Right renal pelvis (tissue), 4 donors: ENCODE results near the gene SLC22A13. TPM values are rescaled to one million over a fixed set of nuclear protein-coding genes. Genes with fewer than 3 reads are reported as not detected.
"Not testable (repeated sequence)": the region's sequence is repeated elsewhere in the genome, so short reads cannot be mapped to it uniquely, and the experiment has no call there.

ENCODE experiments used
- DNase-seq, 4 donors: peaks; one replicate each; pipeline ENCODE4 v3.0.0-alpha.2; 2013; ENCODE audit warnings: low read depth in 4 of 4, low spot score in 3 of 4, missing footprints in 1 of 4
- polyA plus RNA-seq, 4 donors: library from polyadenylated mRNA; unstranded; fragments of 120-200 nt; gene quantifications; one replicate each; pipeline ENCODE4 v1.2.1, GENCODE V29; 2013; ENCODE audit not compliant: insufficient read length in 4 of 4

Gene SLC22A13
- polyA plus RNA-seq, result 1 to 10 TPM; 1.6 to 4.1 (median 2.5) TPM

DNA sequence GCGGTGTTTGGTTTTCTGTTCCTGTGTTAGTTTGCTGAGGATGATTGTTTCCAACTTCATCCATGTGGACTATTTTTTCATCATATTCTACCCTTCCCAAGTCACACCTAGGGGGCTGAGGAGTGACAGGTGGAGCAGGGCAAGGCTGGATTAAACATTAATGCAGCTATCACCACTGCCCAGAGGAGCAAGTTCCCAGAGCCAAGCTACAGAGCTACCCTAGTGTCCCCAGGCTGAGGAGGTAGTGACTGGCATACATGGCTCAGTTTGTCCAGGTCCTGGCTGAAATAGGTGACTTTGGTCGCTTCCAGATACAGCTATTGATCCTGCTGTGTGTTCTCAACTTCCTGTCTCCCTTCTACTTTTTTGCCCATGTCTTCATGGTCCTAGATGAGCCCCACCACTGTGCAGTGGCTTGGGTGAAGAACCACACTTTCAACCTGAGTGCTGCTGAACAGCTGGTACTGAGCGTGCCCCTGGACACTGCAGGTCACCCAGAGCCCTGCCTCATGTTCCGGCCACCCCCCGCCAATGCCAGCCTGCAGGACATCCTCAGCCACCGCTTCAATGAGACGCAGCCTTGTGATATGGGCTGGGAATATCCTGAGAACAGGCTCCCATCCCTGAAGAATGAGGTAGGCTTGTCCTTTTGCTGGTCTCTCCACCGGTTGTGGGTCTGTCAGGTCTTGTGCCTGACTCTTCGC is at the start of gene SLC22A13:
Gene SLC22A13, plus strand, starts transcription at position 209 of the 704 bp plus-strand sequence. Its CDS starts 49 bp downstream, at position 258.
- DNase-seq, result no peak

GRCh38 chr3:38219609-38220197 is 45.9 kb upstream of the SLC22A13 start:
- no peak for DNase-seq

DNA sequence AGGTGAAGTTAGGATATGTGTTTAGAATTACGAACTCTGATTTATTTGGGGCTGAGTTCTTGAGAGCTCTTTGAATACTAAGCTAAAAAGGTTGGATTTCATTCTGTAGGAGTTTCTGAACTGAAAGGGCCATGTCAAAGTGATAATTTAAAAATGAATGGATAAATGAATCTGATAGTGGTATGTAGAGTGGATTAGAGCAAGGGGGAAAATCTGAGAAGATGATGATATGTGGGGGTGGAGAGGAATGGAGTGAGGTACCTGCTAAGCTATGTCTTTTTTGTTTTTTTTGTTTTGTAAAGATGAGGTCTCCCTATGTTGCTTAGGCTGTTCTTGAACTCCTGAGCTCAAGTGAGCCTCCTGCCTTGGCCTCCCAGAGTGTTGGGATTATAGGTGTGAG is 44.6 kb upstream of the SLC22A13 start:
- DNase-seq, result no peak

- no peak for DNase-seq
Measured at GRCh38 chr3:38222032-38222634, 43.5 kb upstream of the SLC22A13 start.

GRCh38 chr3:38224357-38224756 is 41.3 kb upstream of the SLC22A13 start:
- no peak for DNase-seq

GRCh38 chr3:38226273-38226672 is 39.3 kb upstream of the SLC22A13 start:
- DNase-seq, result no peak

- no peak for DNase-seq
Measured at GRCh38 chr3:38227989-38228388, 37.6 kb upstream of the SLC22A13 start.

- DNase-seq, result no peak
Measured at GRCh38 chr3:38229036-38229435, 36.6 kb upstream of the SLC22A13 start.

DNA sequence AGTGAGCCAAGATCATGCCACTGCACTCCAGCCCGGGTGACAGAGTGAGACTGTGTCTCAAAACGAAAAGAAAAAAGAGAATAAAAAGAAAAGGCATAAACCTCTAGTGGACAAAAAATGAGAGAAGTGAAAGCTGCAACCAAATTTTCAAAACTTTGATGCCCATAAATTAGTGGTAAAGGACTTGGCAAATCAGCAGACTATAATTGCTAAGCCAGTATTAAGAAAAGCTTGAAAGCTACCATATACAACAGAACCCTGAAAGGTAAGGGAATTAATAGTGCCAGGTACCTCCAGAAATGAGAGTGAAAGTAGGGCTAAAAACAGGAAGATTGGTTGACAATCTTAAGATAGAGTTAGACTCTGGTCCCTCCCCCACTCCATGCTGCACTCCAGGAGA is 32.9 kb upstream of the SLC22A13 start:
- no peak for DNase-seq

GRCh38 chr3:38235466-38235865 is 30.1 kb upstream of the SLC22A13 start:
- no peak for DNase-seq

- no peak for DNase-seq
Measured at GRCh38 chr3:38238416-38239008, 27.1 kb upstream of the SLC22A13 start.

- not testable (repeated sequence) for DNase-seq
Measured at GRCh38 chr3:38242812-38243211, 22.8 kb upstream of the SLC22A13 start.

DNA sequence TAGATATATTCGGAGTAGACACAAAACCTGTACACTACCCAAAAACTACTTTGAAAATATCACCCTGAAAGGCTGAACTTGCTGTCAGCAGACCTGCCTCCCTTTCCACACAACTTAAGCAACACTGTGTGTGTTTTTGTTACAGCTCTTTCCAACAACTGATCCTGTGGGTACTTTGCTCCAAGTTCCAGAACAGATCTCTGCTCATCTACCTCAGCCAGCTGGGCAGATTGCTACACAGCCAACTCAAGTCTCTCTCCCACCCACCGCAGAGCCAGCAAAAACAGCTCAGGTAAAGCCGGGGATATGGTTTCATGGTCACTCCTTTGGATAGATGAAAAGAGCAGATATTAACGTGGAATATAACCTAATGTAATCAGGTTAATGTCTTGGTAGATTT is 19.7 kb upstream of the SLC22A13 start:
- DNase-seq, result no peak

DNA sequence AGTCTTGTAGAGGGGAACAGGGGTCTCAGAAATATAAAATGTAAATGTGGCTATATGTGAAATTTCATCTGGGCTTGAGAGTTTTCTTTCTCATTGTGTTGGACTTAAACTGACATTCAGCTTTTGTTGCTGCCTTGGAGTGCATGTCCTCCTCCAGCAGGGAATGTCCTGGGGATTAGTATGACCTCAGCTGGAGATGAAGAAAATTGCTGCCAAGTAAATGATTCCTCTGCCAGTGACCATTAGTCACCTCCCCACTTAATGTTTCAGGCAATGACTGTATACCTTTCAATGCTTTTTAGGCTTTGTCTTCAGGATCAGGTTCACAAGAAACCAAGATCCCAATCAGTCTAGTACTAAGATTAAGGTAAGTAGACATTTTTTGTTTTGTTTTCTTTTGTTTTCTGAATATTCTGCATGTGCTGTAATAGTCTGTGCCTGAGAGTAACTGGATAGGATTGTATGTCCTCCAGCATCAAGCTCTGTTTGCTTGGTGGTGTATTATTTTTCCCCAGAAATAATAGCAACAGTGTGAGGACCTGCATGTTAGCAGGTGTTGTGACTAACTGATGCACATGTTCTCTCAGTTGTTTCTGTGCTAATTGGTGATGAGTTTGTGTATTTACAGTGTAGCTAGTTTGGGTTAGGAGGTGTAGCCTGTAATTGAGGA is 18.1 kb upstream of the SLC22A13 start:
- DNase-seq, result no peak

GRCh38 chr3:38250198-38250597 is 15.4 kb upstream of the SLC22A13 start:
- no peak for DNase-seq

DNA sequence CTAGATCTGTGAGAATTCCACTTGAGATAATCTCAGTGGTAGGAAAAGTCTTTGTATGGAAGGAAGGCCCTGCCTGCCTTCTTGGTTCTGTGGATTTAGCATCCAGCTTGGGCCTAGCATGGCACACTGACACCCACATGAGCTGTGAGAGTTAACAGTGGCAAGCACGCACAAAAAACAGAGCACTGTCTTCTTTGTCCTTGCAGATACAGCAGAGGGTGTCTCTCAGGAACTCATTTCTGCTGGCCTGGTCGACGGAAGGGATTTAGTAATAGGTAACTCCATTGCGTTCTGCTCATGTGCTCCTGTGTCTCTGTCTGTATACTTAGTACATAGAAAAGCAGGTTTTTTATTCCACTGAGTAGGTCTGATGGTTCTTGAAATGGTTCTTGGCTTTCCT is 14.4 kb upstream of the SLC22A13 start:
- DNase-seq, result no peak

GRCh38 chr3:38253704-38254103 is 11.9 kb upstream of the SLC22A13 start:
- DNase-seq, result no peak

DNA sequence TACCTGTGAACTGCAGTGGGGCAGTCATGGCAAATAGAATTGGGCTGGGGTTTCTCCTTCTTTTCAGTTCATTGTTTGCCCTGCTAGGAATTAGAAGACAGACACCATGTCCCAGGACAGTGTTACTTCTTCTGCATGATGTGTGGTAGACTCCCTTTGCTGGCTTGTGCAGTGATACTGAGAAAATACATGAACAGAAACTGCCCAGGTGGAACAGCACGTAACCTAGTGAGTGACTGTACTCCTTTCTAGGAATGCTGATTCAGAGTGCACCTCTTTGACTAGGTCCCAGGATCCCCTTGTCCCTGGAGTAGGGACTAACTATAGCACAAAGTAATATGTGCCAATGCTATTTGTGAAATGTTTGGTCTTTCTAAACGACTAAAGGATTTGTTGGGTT is 10.7 kb upstream of the SLC22A13 start:
- DNase-seq, result no peak

- DNase-seq, result no peak
Measured at GRCh38 chr3:38255627-38256026, 10.0 kb upstream of the SLC22A13 start.

GRCh38 chr3:38257583-38257982 is 8.0 kb upstream of the SLC22A13 start:
- DNase-seq, result no peak

DNA sequence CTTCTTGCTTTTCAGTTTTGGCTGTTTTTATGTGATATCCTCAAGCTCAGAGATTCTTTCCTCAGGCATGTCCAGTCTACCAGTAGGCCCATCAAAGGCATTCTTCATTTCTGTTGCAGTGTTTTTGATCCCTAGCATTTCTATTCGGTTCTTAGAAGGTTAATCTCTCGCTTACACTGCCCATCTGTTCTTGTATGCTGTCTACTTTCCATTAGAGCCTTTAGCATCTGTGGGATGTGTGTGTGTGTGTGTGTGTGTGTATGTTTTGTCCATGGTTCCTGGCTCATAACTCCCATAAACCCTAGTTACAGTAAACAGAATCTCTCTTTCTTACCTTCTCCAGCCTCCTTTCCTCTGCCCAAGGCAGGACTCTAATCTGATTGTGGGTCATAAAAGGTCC is 5.1 kb upstream of the SLC22A13 start:
- DNase-seq, result no peak
